Progenitor cell of endocrine pancreas (in vitro differentiated cells): ENCODE data around the gene SUGP2. TPM values are rescaled to one million over a fixed set of nuclear protein-coding genes. Genes with fewer than 3 reads are reported as not detected.

Experiments
- DNase-seq: peaks from one replicate; pipeline ENCODE4 v3.0.0; 2021; ENCODE audit warnings: low spot score; ENCODE audit not compliant: unreplicated experiment
- H3K27ac Mint-ChIP-seq: 2 replicates; pipeline ENCODE4 v1.8.0; 2021; ENCODE audit warnings: mild to moderate bottlenecking, moderate library complexity, mixed read lengths
- H3K27me3 Mint-ChIP-seq: 2 replicates; pipeline ENCODE4 v1.8.0; 2021; ENCODE audit warnings: mixed read lengths
- H3K36me3 Mint-ChIP-seq: 2 replicates; pipeline ENCODE4 v1.8.0; 2022; ENCODE audit warnings: mixed read lengths; ENCODE audit not compliant: insufficient read depth
- H3K4me1 Mint-ChIP-seq: 2 replicates; pipeline ENCODE4 v1.8.0; 2021; ENCODE audit warnings: low read depth, mixed read lengths
- H3K4me3 Mint-ChIP-seq: 2 replicates; pipeline ENCODE4 v1.8.0; 2021; ENCODE audit warnings: low read depth, mild to moderate bottlenecking, moderate library complexity, mixed read lengths
- H3K9me3 Mint-ChIP-seq: 2 replicates; pipeline ENCODE4 v1.8.0; 2021; ENCODE audit warnings: low read depth, mixed read lengths
- total RNA-seq: library from RNA; stranded (reverse); gene quantifications from 2 replicates; pipeline ENCODE4 v1.2.1, GENCODE V29; 2021
- TF ChIP-seq, protein P1 (sequence below): fragments of 200-600 bp; sonication (generic); IDR thresholded peaks from one replicate; pipeline ENCODE4 v1.5.0; 2021; ENCODE audit warnings: antibody characterized with exemption, mild to moderate bottlenecking; ENCODE audit not compliant: unreplicated experiment

The SUGP2 gene
- total RNA-seq, 1 donor from 2014 or later, result 153 TPM

- Mint-ChIP-seq H3K9me3 (no peaks in the 10 kb centered on the region), H3K4me1 (peaks cover 3% of the 10 kb centered on the region), H3K4me3 (no peak overlapping the region), H3K36me3 (peaks cover 4% of the 10 kb centered on the region), H3K27me3 (no peaks in the 10 kb centered on the region), H3K27ac (no peak overlapping the region)
- no peak for DNase-seq
- TF ChIP-seq, protein P1, sequence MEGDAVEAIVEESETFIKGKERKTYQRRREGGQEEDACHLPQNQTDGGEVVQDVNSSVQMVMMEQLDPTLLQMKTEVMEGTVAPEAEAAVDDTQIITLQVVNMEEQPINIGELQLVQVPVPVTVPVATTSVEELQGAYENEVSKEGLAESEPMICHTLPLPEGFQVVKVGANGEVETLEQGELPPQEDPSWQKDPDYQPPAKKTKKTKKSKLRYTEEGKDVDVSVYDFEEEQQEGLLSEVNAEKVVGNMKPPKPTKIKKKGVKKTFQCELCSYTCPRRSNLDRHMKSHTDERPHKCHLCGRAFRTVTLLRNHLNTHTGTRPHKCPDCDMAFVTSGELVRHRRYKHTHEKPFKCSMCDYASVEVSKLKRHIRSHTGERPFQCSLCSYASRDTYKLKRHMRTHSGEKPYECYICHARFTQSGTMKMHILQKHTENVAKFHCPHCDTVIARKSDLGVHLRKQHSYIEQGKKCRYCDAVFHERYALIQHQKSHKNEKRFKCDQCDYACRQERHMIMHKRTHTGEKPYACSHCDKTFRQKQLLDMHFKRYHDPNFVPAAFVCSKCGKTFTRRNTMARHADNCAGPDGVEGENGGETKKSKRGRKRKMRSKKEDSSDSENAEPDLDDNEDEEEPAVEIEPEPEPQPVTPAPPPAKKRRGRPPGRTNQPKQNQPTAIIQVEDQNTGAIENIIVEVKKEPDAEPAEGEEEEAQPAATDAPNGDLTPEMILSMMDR, result no peak
Measured at GRCh38 chr19:19059018-19059836, 25.9 kb upstream of the SUGP2 start.

DNA sequence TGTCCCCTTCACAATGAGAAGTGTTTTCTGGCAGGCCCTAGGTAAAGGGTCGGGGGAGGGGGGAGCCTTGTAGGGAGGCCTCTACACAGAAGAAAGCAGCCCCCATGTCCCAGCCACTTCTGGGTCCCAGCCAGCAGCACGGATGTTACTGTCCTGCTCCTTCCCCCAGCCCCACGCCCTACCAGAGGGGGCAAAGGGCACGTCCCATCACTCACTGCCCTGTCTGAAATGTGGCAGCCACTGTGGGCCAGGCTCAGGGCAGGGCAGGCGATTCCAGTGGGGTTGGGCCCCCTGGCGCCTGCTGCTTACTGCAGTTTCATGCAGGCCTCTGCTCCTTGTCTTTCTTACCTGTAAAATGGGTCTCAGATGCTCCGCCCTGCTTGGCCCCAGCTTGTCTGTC, 24.4 kb upstream of the SUGP2 start:
- H3K9me3 Mint-ChIP-seq, result no peaks in the 10 kb centered on the region
- H3K36me3 Mint-ChIP-seq, result peaks cover 4% of the 10 kb centered on the region
- no peak overlapping the region for H3K27ac Mint-ChIP-seq
- H3K4me3 Mint-ChIP-seq, result no peak overlapping the region
- peaks cover 2% of the 10 kb centered on the region for H3K4me1 Mint-ChIP-seq
- TF ChIP-seq, protein P1, result no peak
- H3K27me3 Mint-ChIP-seq, result no peaks in the 10 kb centered on the region
- no peak for DNase-seq

GRCh38 chr19:19057317-19057716, 24.0 kb upstream of the SUGP2 start:
- no peaks in the 10 kb centered on the region for H3K4me1 Mint-ChIP-seq
- H3K27ac Mint-ChIP-seq, result no peak overlapping the region
- no peak overlapping the region for H3K4me3 Mint-ChIP-seq
- no peak for DNase-seq
- no peaks in the 10 kb centered on the region for H3K9me3 Mint-ChIP-seq
- TF ChIP-seq, protein P1, result no peak
- no peaks in the 10 kb centered on the region for H3K27me3 Mint-ChIP-seq
- peaks cover 4% of the 10 kb centered on the region for H3K36me3 Mint-ChIP-seq

GRCh38 chr19:19056636-19057275, 23.4 kb upstream of the SUGP2 start:
- TF ChIP-seq, protein P1, result no peak
- Mint-ChIP-seq H3K4me3 (no peak overlapping the region), H3K9me3 (no peaks in the 10 kb centered on the region), H3K27me3 (no peaks in the 10 kb centered on the region), H3K36me3 (peaks cover 4% of the 10 kb centered on the region), H3K27ac (no peak overlapping the region), H3K4me1 (no peaks in the 10 kb centered on the region)
- no peak for DNase-seq

- H3K36me3 Mint-ChIP-seq, result peaks cover 4% of the 10 kb centered on the region
- no peaks in the 10 kb centered on the region for H3K27me3 Mint-ChIP-seq
- H3K27ac Mint-ChIP-seq, result no peak overlapping the region
- H3K9me3 Mint-ChIP-seq, result no peaks in the 10 kb centered on the region
- no peak for DNase-seq
- no peak overlapping the region for H3K4me3 Mint-ChIP-seq
- TF ChIP-seq, protein P1, result no peak
- H3K4me1 Mint-ChIP-seq, result no peaks in the 10 kb centered on the region
Measured at GRCh38 chr19:19055701-19056100, 22.4 kb upstream of the SUGP2 start.
